NCI-H187 (cell line): Measurements from ENCODE around the gene GPT2.

ENCODE experiments used
- DNase-seq, 2 experiments: peaks; one replicate each; lab custom pipeline; 2025; lab: John Stamatoyannopoulos, UW

Gene GPT2

GRCh38 chr16:46898006-46898405, 13.8 kb downstream of the GPT2 start:
- DNase-seq, result no peak

DNA sequence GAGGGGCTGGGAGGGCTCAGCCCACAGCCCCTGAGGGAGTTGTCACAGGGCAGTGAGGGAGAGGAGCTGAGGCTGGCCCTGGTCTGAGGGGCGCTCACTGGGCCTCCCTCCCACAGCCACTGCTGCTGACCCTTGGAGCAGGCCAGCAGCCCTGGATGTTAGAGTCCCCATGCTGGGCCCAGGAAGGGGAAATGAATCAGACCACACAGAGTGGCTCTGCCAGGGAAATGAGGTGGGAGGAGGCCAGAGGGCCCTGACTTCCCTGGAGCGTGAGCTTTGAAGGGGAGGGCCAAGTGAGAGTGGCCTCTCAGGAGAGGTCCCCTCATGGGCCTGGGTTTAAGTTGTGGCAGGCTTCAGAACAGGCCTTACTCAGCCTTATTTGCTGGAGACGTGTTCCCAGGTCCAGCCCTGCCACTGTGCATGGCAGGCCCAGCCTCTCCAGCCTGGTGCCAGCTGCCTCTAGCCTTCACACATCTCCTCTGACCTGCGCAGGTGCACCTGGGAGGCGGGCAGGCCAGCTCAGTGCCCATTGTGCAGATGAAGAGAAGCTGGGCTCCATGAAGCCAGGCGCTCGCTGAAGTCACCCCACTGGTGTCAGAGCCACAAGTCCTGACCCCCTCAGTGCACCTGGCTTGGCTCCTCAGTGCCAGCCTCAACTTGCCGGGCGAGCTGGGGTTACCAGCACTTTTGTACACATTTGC, 15.4 kb downstream of the GPT2 start:
- no peak for DNase-seq

- no peak for DNase-seq
These were observed 16.5 kb downstream of the GPT2 start for GRCh38 chr16:46900455-46901235.

GRCh38 chr16:46901709-46902108, 17.5 kb downstream of the GPT2 start:
- DNase-seq, result no peak

DNA sequence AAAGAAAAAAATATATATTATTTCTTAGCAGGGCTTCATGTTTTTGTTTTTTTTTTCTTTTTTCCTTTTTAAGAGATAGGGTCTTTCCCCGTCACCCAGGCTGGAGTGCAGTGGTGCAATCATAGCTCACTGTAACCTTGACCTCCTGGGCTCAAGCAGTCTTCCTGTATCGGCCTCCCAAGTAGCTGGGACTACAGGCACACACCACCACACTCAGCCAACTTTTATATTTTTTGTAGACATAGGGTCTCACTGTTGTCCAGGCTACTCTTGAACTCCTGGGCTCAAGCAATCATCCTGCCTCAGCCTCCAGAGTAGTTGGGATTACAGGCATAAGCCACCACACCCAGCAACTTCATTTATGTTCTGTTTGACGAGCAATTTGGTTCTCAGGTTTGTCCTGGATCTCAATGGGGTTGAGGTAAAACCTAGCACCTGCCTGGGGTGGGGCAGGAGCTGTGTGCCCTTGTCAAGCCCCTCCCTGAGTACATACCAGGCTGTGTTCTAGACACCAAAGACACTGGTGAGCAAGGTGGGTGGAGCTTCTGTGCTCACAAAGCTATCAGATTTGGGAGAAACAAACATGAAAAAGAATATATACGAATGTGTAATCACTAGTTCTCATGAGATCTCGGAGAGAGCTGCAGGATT, 19.2 kb downstream of the GPT2 start:
- no peak for DNase-seq

- no peak for DNase-seq
These were observed 20.3 kb downstream of the GPT2 start for GRCh38 chr16:46904471-46904870.

DNA sequence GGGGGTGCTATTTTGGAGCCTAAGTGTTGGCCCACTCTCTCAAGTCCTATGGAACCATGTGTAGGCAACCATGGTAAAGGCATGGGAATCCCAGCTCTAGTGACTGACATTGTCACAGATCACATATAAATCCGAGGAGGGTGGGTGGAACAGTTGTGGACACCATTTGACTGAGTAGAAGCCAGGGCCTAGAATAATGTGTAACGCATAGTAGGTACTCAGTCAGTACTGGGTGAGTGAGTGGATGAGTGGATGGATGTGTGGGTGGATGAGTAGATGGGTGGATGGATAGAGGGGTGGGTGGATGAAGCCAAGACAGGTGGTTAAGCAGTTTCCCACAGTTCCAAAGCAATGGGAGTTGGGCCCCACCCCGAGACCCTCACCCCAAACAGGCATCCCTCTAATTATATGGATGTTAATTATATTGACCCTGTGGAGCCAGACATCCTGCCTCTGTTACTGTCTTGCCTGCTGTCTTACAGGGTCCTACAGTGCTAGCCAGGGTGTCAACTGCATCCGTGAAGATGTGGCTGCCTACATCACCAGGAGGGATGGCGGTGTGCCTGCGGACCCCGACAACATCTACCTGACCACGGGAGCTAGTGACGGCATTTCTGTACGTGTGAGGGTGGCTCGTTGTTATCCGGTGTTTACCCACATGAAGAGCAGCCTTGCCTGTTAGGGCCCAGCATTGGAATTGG, 22.3 kb downstream of the GPT2 start:
- no peak for DNase-seq

- DNase-seq, result no peak
These were observed 23.1 kb downstream of the GPT2 start for GRCh38 chr16:46907061-46907774.

GRCh38 chr16:46908540-46909372, 24.6 kb downstream of the GPT2 start:
- DNase-seq, result no peak

- DNase-seq, result no peak
These were observed 26.9 kb downstream of the GPT2 start for GRCh38 chr16:46911038-46911437.

- no peak for DNase-seq
These were observed 27.5 kb downstream of the GPT2 start for GRCh38 chr16:46911650-46912049.

DNA sequence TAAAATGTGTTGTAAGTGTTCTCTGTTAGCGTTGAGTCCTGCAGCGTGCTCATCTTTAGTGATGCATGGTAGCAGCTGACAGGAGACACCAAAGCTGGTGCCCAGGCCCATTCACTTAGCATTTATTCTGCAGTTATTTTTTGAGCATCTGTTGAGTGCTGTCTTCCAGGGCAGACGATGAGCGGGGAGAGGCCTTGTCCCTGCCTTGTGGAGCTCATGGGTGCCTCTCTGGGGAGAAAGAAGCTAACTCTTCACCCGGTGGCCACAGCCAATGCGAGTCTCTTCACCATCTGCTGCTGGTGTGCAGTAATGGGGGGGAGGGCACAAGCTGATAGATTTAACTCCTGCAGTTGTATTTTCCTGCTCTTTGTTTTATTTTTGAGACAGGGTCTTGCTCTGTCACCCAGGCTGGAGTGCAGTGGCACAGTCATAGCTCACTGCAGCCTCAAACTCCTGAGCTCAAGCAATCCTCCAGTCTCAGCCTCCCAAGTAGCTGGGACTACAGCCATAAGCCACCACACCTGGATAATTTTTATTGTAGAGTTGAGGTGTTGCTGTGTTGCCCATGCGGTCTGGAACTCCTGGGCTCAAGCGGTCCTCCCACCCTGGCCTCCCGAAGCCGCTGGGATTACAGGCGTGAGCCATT, 30.5 kb downstream of the GPT2 start:
- DNase-seq, result no peak

GRCh38 chr16:46915483-46916025, 31.4 kb downstream of the GPT2 start:
- no peak for DNase-seq

DNA sequence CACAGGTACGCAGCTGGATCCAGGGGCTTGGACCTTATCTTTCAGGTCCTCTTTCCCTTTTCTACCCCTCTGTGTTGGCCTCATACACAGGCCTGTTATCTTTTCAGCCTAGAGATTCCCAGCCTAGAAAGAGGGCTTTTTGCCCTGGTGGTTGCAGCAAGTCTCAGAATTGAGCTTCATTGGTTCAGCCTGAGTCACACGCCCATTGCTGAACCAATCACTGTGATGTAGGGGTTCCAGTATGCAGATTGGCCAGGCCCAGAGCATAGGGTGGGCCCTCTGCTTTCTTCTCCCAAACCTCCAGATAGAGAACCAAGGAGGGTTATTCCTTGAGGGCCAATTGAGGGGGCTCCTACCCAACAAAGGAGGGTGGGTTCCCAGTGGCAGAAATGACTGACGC, 32.8 kb downstream of the GPT2 start:
- DNase-seq, result no peak

DNA sequence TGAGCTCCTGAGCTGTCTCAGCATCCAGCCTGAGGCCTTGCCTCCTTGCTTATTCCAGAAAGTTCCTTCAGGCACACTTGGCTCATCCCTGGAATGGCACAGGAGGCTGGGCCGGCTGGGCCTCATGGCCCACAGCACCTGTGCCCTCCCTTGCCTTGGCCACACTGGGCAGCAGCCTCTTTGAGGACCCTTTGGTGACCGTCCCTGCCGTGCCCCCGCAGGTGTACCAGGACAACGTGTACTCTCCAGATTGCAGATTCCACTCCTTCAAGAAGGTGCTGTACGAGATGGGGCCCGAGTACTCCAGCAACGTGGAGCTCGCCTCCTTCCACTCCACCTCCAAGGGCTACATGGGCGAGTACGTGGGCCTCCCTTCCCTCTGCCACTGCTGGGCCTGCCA, 34.2 kb downstream of the GPT2 start:
- no peak for DNase-seq

DNA sequence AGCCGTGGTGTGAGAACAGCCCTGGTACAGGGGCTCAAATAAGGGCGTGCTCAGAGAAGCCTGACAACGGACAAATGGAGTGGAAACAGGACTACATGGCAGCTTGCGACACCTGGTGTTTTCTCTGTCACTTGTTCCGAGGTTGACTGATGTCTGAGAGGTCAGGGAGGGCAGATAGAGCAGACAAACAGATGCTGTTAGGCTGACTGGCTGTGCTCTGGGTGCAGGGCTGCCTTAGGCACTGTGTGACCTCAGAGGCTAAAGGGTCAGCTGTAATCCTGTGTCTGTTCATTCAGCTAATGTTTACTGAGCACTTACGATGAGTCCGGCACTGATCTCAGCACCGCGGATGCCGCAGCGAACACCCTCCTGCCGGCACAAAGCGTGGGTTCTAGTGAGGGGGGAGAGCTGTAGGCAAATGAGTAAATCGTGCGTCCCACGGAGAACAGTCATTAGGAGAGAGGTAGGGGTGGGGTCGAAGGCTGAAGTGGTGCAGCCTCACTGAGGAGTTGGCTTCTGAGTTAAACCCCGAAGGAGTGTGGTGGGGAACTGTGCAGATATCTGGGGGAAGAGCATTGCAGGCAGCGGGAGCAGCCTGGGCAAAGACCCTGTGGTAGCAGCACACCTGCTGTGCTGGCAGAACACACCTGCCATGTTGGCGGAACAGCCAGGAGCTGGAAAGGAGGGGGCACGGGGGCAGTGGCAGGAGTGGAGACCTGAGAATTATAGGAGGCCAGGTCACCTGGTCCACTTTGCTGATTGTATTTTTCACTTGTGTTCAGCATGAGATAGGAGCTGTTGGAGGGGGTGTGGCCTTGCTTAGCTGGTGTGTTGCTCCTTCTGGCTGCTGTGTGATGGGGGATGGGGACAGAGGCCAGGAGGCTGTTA, 35.0 kb downstream of the GPT2 start:
- peak in 1 of 2 experiments; percentile 37 for DNase-seq

- DNase-seq, result no peak
These were observed 36.4 kb downstream of the GPT2 start for GRCh38 chr16:46920402-46921068.

DNA sequence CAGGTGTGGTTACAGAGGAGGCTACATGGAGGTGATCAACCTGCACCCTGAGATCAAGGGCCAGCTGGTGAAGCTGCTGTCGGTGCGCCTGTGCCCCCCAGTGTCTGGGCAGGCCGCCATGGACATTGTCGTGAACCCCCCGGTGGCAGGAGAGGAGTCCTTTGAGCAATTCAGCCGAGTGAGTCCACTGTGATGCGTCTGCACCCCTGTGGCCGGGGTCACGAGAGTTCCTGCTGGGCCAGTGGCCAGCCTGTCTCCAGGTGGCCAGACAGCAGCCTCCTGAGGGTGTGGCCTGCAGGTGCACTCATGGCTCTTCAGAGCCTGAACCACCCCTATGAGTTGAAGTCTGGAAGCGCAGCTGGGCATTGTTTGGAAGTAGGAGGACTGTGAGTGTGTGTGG, 38.1 kb downstream of the GPT2 start:
- DNase-seq, result no peak
